Measurements from ENCODE around the gene DCDC1.

GRCh38 chr11:31340903-31341572, 28.5 kb downstream of the DCDC1 start:
- TF ChIP-seq CTCF (IDR thresholded peaks at IDR 0.05) (peak in 3 of 6 experiments; percentile 26 to 38 (median 26)), POLR2A (IDR thresholded peaks at IDR 0.05) (no peak)

All from adrenal gland (tissue), 5 donors.